Cardiac muscle cell (in vitro differentiated cells and primary cell): ENCODE measurements around the gene RAP2C. TPM values are rescaled to one million over a fixed set of nuclear protein-coding genes. Genes with fewer than 3 reads are reported as not detected.

Experiments
- DNase-seq, 2 donors: peaks; one replicate each; pipeline versions ENCODE4 v3.0.0 to v3.0.0-alpha.2; 2010 to 2017; ENCODE audit warnings: low read depth in 1 of 2, low spot score in 1 of 2
- H3K27ac ChIP-seq: fragments of 200-600 bp; sonication (generic); 2 replicates; pipeline ENCODE4 v1.5.1; 2016
- H3K27me3 ChIP-seq: fragments of 200-600 bp; sonication (generic); 2 replicates; pipeline ENCODE4 v1.6.0; 2016; ENCODE audit warnings: control low read depth
- H3K36me3 ChIP-seq: fragments of 200-600 bp; sonication (generic); 2 replicates; pipeline ENCODE4 v1.5.1; 2016; ENCODE audit warnings: control low read depth
- H3K4me1 ChIP-seq: fragments of 200-600 bp; sonication (generic); 2 replicates; pipeline ENCODE4 v1.8.1; 2017; ENCODE audit warnings: low read depth, mild to moderate bottlenecking, mixed run types
- H3K4me3 ChIP-seq: fragments of 200-600 bp; sonication (generic); 2 replicates; pipeline ENCODE4 v1.5.1; 2016; ENCODE audit warnings: mild to moderate bottlenecking
- H3K9me3 ChIP-seq: fragments of 200-600 bp; sonication (generic); 2 replicates; pipeline ENCODE4 v1.5.1; 2017; ENCODE audit warnings: low read depth, mild to moderate bottlenecking, control low read depth
- CTCF ChIP-seq: IDR thresholded peaks from 2 replicates; pipeline ENCODE4 v1.5.1; 2012; ENCODE audit warnings: low read depth, mild to moderate bottlenecking, low read length
- polyA plus RNA-seq: library from polyadenylated mRNA; unstranded; fragments of >200 nt; fragmentation: Nextera tagmentation; extraction: Ambion mirVana; gene quantifications from 2 replicates; pipeline ENCODE4 v1.2.1, GENCODE V29; 2016
- total RNA-seq: library from RNA; depleted of rRNA; stranded (reverse); fragments of >200 nt; gene quantifications from 2 replicates; pipeline ENCODE4 v1.2.3, GENCODE V29; 2016

RAP2C gene
- total and polyA plus RNA-seq, 2 experiments from 2014 or later = 28.7 to 32.6 TPM

- Histone ChIP-seq H3K9me3 (no peaks in the 10 kb centered on the region), H3K4me3 (no peak overlapping the region), H3K36me3 (no peaks in the 10 kb centered on the region), H3K27ac (no peak overlapping the region), H3K4me1 (peaks cover 3% of the 10 kb centered on the region), H3K27me3 (no peaks in the 10 kb centered on the region)
- DNase-seq = peak in 1 of 2 donors; percentile 35
- peak; percentile 36 for TF ChIP-seq CTCF
Observed at GRCh38 chrX:132226169-132226568, 6.9 kb upstream of the RAP2C start.

- H3K27ac ChIP-seq = peak overlapping the region; percentile 99
- peaks cover 32% of the 10 kb centered on the region for H3K4me1 ChIP-seq
- peak overlapping the region; percentile 92 for H3K4me3 ChIP-seq
- no peaks in the 10 kb centered on the region for H3K9me3 ChIP-seq
- no peaks in the 10 kb centered on the region for H3K27me3 ChIP-seq
- DNase-seq = peak; percentile 86 to 92
- TF ChIP-seq CTCF = no peak
- peaks cover 11% of the 10 kb centered on the region for H3K36me3 ChIP-seq
Observed at GRCh38 chrX:132218100-132218812, 991 bp downstream of the RAP2C start.

GRCh38 chrX:132217203-132218073 lies 1.8 kb downstream of the RAP2C start:
- Histone ChIP-seq H3K4me1 (peaks cover 32% of the 10 kb centered on the region), H3K4me3 (peak overlapping the region; percentile 92), H3K9me3 (no peaks in the 10 kb centered on the region), H3K27me3 (no peaks in the 10 kb centered on the region), H3K36me3 (peaks cover 14% of the 10 kb centered on the region), H3K27ac (peak overlapping the region; percentile 99)
- peak; percentile 87 to 93 for DNase-seq
- no peak for TF ChIP-seq CTCF

DNA sequence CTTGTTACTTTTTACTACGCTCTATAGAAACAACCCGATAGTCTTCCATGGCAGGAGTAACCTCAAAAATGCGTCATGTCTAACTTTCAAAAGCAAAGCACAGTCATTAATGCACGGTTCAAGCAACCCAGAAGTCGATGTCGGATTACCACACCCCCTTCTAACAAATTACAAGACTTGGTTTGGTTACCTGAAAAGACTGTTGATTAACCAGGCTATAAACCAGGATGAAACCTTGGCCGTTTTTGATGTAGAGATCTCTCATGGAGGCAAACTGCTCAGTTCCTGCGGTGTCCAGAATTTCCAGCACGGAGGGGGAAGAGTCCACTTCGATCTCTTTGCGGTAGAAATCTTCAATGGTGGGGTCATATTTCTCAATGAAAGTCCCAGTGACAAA lies 2.4 kb downstream of the RAP2C start:
- Histone ChIP-seq H3K4me1 (peaks cover 29% of the 10 kb centered on the region), H3K36me3 (peaks cover 14% of the 10 kb centered on the region), H3K27me3 (no peaks in the 10 kb centered on the region), H3K27ac (peak overlapping the region; percentile 99), H3K9me3 (no peaks in the 10 kb centered on the region), H3K4me3 (peak overlapping the region; percentile 92)
- no peak for TF ChIP-seq CTCF
- DNase-seq = peak in 1 of 2 donors; percentile 38

- Histone ChIP-seq H3K4me3 (peak overlapping the region; percentile 92), H3K27me3 (no peaks in the 10 kb centered on the region), H3K36me3 (peaks cover 19% of the 10 kb centered on the region), H3K27ac (peak overlapping the region; percentile 99), H3K9me3 (no peaks in the 10 kb centered on the region), H3K4me1 (peaks cover 29% of the 10 kb centered on the region)
- DNase-seq = peak in 1 of 2 donors; percentile 3
- no peak for TF ChIP-seq CTCF
Observed at GRCh38 chrX:132216283-132216682, 3.0 kb downstream of the RAP2C start.
